K562 (cell line): ENCODE data around the gene TRAF5.

ENCODE experiments used
- CHD1 ChIP-seq: fragments of 200-600 bp; sonication (generic); IDR thresholded peaks from one replicate; pipeline ENCODE4 v1.6.1; 2012; ENCODE audit warnings: mild to moderate bottlenecking, moderate library complexity, low read length, inconsistent platforms
- GTF2F1 ChIP-seq: IDR thresholded peaks from 2 replicates; pipeline ENCODE4 v1.6.1; 2011; ENCODE audit warnings: low read depth, low read length, improper control_type of control experiment
- HCFC1 ChIP-seq: IDR thresholded peaks from 2 replicates; pipeline ENCODE4 v1.6.1; 2012; ENCODE audit warnings: low read depth, low read length, improper control_type of control experiment
- PHF21A ChIP-seq: fragments of 450-650 bp; IDR thresholded peaks from 2 replicates; pipeline ENCODE4 v1.6.1; 2017; ENCODE audit warnings: low read depth, borderline replicate concordance
- POLR2A ChIP-seq: fragments of 450-650 bp; conservative IDR thresholded peaks from 2 replicates; pipeline ENCODE4 v1.6.1; 2016
- RAD21 ChIP-seq, 2 experiments: fragments of 250-450 bp in 1 of 2; fragments of 450-650 bp in 1 of 2; sonication (Bioruptor Pico) in 1 of 2; formaldehyde crosslinking in 1 of 2; IDR thresholded peaks in 1 of 2; conservative IDR thresholded peaks in 1 of 2; 2 replicates each; pipeline versions ENCODE4 v1.4.0 to v1.8.0; 2020 to 2022; ENCODE audit warnings: mild to moderate bottlenecking in 2 of 2, moderate library complexity in 1 of 2
- RFX5 ChIP-seq: IDR thresholded peaks from 2 replicates; pipeline ENCODE4 v1.6.1; 2011; ENCODE audit warnings: low read depth, mild to moderate bottlenecking, improper control_type of control experiment, low read length
- TF ChIP-seq, protein P1 (sequence below), 3 experiments: IDR thresholded peaks in 2 of 3; conservative IDR thresholded peaks in 1 of 3; 2 replicates each; pipeline ENCODE4 v1.5.1; 2011 to 2012; ENCODE audit warnings: low read length in 3 of 3, mild to moderate bottlenecking in 3 of 3, control low read depth in 2 of 3, improper control_type of control experiment in 1 of 3, inconsistent platforms in 1 of 3, low read depth in 1 of 3, mixed read lengths in 1 of 3, moderate library complexity in 1 of 3; ENCODE audit not compliant: insufficient read depth in 2 of 3

- TF ChIP-seq CHD1 (no peak), RFX5 (no peak), GTF2F1 (no peak), RAD21 (CRISPR knock-in tag; conservative IDR thresholded peaks at IDR 0.05 in 1 of 2, IDR thresholded peaks at IDR 0.05 in 1 of 2) (no peak), PHF21A (no peak), POLR2A (no peak), HCFC1 (no peak)
- TF ChIP-seq, protein P1, sequence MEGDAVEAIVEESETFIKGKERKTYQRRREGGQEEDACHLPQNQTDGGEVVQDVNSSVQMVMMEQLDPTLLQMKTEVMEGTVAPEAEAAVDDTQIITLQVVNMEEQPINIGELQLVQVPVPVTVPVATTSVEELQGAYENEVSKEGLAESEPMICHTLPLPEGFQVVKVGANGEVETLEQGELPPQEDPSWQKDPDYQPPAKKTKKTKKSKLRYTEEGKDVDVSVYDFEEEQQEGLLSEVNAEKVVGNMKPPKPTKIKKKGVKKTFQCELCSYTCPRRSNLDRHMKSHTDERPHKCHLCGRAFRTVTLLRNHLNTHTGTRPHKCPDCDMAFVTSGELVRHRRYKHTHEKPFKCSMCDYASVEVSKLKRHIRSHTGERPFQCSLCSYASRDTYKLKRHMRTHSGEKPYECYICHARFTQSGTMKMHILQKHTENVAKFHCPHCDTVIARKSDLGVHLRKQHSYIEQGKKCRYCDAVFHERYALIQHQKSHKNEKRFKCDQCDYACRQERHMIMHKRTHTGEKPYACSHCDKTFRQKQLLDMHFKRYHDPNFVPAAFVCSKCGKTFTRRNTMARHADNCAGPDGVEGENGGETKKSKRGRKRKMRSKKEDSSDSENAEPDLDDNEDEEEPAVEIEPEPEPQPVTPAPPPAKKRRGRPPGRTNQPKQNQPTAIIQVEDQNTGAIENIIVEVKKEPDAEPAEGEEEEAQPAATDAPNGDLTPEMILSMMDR (IDR thresholded peaks at IDR 0.05 in 2 of 3, conservative IDR thresholded peaks at IDR 0.05 in 1 of 3; ENCODE audit: insufficient read depth in 2 of 3, low read depth in 1 of 3, low read length in 3 of 3) = no peak
Measured at GRCh38 chr1:211355873-211356272, 29.2 kb downstream of the TRAF5 start.
